Skeletal muscle satellite cell (primary cell): ENCODE results near the gene TMPRSS13.

Source experiments
- H3K27me3 ChIP-seq: 2 replicates; pipeline ENCODE4 v1.7.0; 2013; ENCODE audit warnings: low read length; ENCODE audit not compliant: control insufficient read depth, insufficient read depth
- H3K36me3 ChIP-seq: 2 replicates; pipeline ENCODE4 v1.7.0; 2013; ENCODE audit warnings: mild to moderate bottlenecking, control low read depth, low read length; ENCODE audit not compliant: insufficient read depth
- H3K4me1 ChIP-seq: 2 replicates; pipeline ENCODE4 v1.7.0; 2013; ENCODE audit warnings: low read length; ENCODE audit not compliant: control insufficient read depth, insufficient read depth
- H3K4me2 ChIP-seq: 2 replicates; pipeline ENCODE4 v1.7.0; 2013; ENCODE audit warnings: mild to moderate bottlenecking, low read length
- H3K4me3 ChIP-seq: 2 replicates; pipeline ENCODE4 v1.7.0; 2013; ENCODE audit warnings: low read length
- H3K9ac ChIP-seq: 2 replicates; pipeline ENCODE4 v1.7.0; 2013; ENCODE audit warnings: mild to moderate bottlenecking, low read depth, low read length, moderate library complexity
- H3K9me3 ChIP-seq: replicated peaks from 2 replicates; pipeline ENCODE4 v1.7.0; 2013; ENCODE audit warnings: mild to moderate bottlenecking, control low read depth, low read length

The TMPRSS13 gene

GRCh38 chr11:117851106-117851505, 78.1 kb downstream of the TMPRSS13 start:
- no peak overlapping the region for H3K4me2 ChIP-seq
- no peaks in the 10 kb centered on the region for H3K4me1 ChIP-seq
- no peak overlapping the region for H3K9ac ChIP-seq
- H3K27me3 ChIP-seq: peaks cover 16% of the 10 kb centered on the region
- no peak overlapping the region for H3K4me3 ChIP-seq
- no peaks in the 10 kb centered on the region for H3K9me3 ChIP-seq
- no peaks in the 10 kb centered on the region for H3K36me3 ChIP-seq
